Measurements from ENCODE around the gene GK2. TPM values are rescaled to one million over a fixed set of nuclear protein-coding genes. Genes with fewer than 3 reads are reported as not detected.

Gene GK2
- not detected for polyA plus RNA-seq (ENCODE audit: low read depth in 6 of 6)

DNA sequence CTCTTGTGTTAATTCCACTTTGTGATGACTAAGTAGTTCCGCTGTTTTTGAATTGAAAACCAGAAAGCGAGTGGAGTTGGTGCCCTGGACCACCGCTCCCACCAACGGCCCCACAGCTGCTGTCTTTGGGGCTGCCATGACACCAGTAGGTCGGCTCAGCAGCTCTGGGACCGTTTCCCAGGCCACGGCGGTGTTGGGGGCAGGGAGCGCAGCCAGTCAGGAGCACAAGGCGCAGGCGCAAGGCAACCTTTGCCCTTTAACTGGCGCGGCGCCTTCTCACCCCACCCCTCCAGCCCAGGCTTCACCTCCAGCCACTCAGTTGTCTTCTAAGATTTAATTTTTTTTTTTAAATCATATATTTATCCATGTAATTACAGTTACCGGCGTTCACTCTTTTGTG, at the start of gene GK2:
Gene GK2 (minus strand): TSS at position 166 of the 400 bp plus-strand sequence. CDS start 28 bp downstream, at position 138.
- no peak for DNase-seq
- Mint-ChIP-seq H3K4me1 (no peaks in the 10 kb centered on the region), H3K27ac (no peak within 1 kb of the TSS), H3K9me3 (peaks cover 0 to 6% (median 0%) of the 10 kb centered on the region in 7 donors), H3K27me3 (peaks cover 0 to 4% (median 0%) of the 10 kb centered on the region in 3 donors), H3K36me3 (no peaks in the 10 kb centered on the region), H3K4me3 (no peak within 1 kb of the TSS)
- ATAC-seq (ENCODE audit: low read depth in 2 of 2): no peak

DNA sequence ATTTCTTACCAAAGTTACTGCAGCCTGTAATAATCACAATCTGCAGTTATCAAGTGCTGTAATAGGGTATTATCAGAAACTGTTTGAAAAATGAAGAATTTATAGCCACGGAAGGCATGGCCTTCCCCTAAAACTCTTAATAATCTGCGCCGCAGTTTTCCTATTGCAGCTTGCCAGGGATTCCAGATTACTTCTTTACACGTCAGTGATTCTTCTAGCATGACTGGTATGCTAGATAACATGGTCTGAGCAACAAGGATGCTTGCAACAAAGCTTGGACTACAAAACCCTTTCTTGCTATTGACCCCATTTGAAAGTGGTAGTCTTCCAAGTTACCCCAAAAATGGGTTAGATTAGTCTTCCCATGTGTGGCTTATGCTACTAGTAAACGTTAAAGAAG, 47.2 kb upstream of the GK2 start:
- H3K27me3 Mint-ChIP-seq: no peaks in the 10 kb centered on the region
- no peak for DNase-seq
- no peak for ATAC-seq (ENCODE audit: low read depth in 2 of 2)

DNA sequence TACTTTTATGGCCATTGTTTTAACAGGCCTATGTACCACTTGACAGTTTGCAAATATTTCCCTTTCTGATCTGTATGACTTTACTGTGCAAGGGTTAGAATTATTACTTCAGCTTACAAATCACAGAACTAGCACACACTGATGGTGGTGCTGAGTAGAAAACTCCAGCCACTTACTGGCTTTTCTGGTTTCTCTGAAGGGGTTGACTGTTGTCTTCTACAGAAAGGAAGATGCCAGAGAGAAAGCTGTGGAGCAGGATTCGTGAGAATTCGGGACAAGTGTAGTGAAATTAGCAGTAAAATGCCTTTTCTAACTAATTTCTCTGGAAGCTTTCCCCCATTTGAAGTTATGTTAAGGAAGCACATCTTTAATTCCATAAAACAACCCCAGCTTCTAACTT, 46.6 kb upstream of the GK2 start:
- ATAC-seq (ENCODE audit: low read depth in 2 of 2) (no peak), DNase-seq (no peak)
- Mint-ChIP-seq H3K27me3 (no peaks in the 10 kb centered on the region), H3K4me3 (no peak overlapping the region), H3K4me1 (no peaks in the 10 kb centered on the region), H3K9me3 (no peaks in the 10 kb centered on the region), H3K27ac (no peak overlapping the region), H3K36me3 (no peaks in the 10 kb centered on the region)

More for the DNA sequence above, 47.2 kb upstream of the GK2 start:
- Mint-ChIP-seq H3K4me1 (no peaks in the 10 kb centered on the region), H3K27ac (no peak overlapping the region), H3K4me3 (no peak overlapping the region), H3K36me3 (no peaks in the 10 kb centered on the region), H3K9me3 (no peaks in the 10 kb centered on the region)

DNA sequence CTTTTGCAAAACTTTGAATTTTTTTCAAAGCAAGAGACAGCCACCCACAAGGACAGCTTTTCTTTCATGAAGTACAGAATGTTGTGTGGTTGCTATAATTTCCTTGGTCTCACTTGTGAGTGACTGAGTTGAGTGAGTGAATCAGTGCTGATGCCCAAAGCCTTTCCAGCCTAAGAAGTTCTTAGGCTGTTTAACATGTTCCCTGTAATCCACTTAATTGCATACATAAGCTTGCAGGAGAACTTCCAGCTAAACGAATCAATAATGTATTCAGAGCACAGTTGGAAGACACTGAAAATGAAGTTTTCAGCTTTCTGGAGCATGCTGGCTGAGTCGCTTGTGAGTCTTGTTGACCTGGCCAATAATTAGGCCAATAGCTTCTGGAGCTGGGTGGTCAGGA, 42.0 kb upstream of the GK2 start:
- Mint-ChIP-seq H3K4me1 (no peaks in the 10 kb centered on the region), H3K36me3 (no peaks in the 10 kb centered on the region), H3K4me3 (no peak overlapping the region), H3K9me3 (no peaks in the 10 kb centered on the region), H3K27ac (no peak overlapping the region), H3K27me3 (no peaks in the 10 kb centered on the region)
- no peak for DNase-seq
- no peak for ATAC-seq (ENCODE audit: low read depth in 2 of 2)

DNA sequence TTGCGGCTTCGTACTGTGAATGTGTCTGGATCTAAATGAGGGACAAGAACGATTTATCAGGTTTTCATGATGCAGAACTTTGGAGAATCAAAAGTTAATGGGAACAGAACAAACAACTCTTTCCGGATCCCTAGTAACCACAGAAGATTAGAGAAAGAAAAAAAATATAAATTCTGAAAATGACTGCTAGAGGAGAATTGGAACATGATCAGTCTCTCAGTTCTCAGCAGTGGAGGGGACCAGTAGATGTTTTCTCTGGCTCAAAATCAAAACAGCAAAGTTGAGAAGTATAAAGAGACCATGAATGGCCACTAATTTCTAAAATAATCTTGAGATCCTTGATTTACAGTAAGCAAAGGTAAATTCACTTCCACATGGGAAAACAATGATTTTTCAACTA, 38.1 kb upstream of the GK2 start:
- ATAC-seq (ENCODE audit: low read depth in 2 of 2): no peak
- no peak overlapping the region for H3K27ac Mint-ChIP-seq
- H3K4me1 Mint-ChIP-seq: no peaks in the 10 kb centered on the region
- no peak overlapping the region for H3K4me3 Mint-ChIP-seq
- no peak for DNase-seq
- no peaks in the 10 kb centered on the region for H3K36me3 Mint-ChIP-seq
- H3K27me3 Mint-ChIP-seq: no peaks in the 10 kb centered on the region
- no peaks in the 10 kb centered on the region for H3K9me3 Mint-ChIP-seq

DNA sequence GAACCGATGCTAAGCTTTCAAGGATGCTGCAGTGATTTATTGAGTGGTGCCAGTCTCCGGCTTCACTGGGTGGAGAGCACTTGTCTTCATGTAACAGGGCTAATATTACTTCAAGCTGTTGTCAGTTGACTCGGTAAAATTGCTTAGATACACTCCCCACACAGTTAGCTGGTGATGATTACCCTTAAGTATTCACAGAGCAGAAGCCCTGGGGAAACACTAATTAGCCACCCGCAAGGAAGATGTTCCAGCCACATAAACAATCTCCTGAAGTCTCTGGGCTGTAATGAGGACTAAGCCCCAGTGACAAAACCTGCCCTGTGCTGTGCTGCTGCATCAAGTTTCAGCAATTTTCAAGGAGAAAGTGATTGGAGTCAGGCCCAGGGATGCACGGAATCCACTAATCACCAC, 37.3 kb upstream of the GK2 start:
- no peaks in the 10 kb centered on the region for H3K27me3 Mint-ChIP-seq
- H3K9me3 Mint-ChIP-seq: peaks cover 0 to 2% (median 0%) of the 10 kb centered on the region in 7 donors
- no peak overlapping the region for H3K27ac Mint-ChIP-seq
- H3K36me3 Mint-ChIP-seq: no peaks in the 10 kb centered on the region
- no peak for DNase-seq
- H3K4me1 Mint-ChIP-seq: no peaks in the 10 kb centered on the region
- no peak overlapping the region for H3K4me3 Mint-ChIP-seq
- ATAC-seq (ENCODE audit: low read depth in 2 of 2): no peak

DNA sequence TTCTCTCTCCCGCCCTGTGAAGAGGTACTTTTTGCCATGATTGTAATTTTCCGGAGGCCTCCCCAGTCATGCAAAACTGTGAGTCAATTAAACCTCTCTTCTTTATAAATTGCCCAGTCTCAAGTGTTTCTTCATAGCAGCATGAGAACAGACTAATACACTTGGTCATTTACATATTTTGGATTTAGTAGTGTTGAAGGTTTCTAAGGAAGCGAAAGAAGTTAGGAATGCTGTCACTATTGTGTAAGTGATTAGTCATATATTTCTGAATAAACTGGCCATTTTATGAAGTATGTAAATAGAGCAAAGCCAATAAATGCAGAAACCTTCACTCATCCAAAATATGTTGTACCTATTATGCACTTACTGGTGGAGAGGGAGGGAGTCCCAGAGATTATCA, 34.4 kb upstream of the GK2 start:
- DNase-seq (no peak), ATAC-seq (ENCODE audit: low read depth in 2 of 2) (no peak)
- no peak overlapping the region for H3K27ac Mint-ChIP-seq
- H3K27me3 Mint-ChIP-seq: no peaks in the 10 kb centered on the region
- no peaks in the 10 kb centered on the region for H3K36me3 Mint-ChIP-seq
- no peak overlapping the region for H3K4me3 Mint-ChIP-seq
- peaks cover 0 to 9% (median 2%) of the 10 kb centered on the region in 7 donors for H3K9me3 Mint-ChIP-seq
- H3K4me1 Mint-ChIP-seq: no peaks in the 10 kb centered on the region

DNA sequence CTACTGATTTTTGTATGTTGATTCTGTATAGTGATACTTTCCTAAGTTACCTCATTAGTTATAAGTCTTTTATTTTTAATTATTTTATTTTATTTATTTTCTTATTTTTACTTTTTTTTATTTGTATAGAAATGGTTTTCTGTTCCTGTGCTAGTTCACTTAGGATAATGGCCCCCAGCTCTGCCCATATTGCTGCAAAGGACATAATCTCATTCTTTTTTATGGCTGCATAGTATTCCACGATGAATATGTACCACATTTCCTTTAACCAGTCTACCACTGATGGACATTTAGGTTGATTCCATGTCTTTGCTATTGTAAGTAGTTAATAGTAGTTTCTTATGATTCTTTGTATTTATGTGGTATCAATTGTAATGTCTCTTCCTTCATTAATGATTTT, 31.5 kb upstream of the GK2 start:
- Mint-ChIP-seq H3K4me1 (no peaks in the 10 kb centered on the region), H3K36me3 (no peaks in the 10 kb centered on the region), H3K4me3 (no peak overlapping the region), H3K27me3 (no peaks in the 10 kb centered on the region), H3K27ac (no peak overlapping the region), H3K9me3 (peaks cover 0 to 9% (median 2%) of the 10 kb centered on the region in 7 donors)
- ATAC-seq (ENCODE audit: low read depth in 2 of 2): no peak
- DNase-seq: no peak

DNA sequence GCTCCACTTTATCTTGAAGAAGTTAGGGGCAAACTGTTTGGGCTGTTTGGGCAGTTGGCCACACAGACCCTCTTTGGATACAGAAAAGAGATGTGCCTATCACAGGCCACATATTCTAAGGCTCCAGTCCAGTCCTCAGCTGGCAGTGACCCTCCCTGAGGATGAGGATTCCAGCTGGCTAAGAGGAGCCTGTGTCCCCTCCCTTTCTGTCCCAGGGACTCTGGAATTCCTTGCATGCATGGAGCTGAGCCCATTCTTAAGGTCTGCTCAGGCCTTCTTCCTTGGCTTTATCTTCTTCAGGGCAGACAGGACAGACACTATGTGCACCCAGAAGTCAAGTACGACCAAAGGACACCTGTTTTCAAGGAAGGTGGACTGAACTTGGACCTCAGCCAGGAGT, 23.8 kb upstream of the GK2 start:
- peaks cover 0 to 2% (median 0%) of the 10 kb centered on the region in 7 donors for H3K9me3 Mint-ChIP-seq
- no peaks in the 10 kb centered on the region for H3K27me3 Mint-ChIP-seq
- H3K27ac Mint-ChIP-seq: no peak overlapping the region
- ATAC-seq (ENCODE audit: low read depth in 2 of 2): no peak
- no peak overlapping the region for H3K4me3 Mint-ChIP-seq
- no peaks in the 10 kb centered on the region for H3K4me1 Mint-ChIP-seq
- no peak for DNase-seq
- no peaks in the 10 kb centered on the region for H3K36me3 Mint-ChIP-seq

DNA sequence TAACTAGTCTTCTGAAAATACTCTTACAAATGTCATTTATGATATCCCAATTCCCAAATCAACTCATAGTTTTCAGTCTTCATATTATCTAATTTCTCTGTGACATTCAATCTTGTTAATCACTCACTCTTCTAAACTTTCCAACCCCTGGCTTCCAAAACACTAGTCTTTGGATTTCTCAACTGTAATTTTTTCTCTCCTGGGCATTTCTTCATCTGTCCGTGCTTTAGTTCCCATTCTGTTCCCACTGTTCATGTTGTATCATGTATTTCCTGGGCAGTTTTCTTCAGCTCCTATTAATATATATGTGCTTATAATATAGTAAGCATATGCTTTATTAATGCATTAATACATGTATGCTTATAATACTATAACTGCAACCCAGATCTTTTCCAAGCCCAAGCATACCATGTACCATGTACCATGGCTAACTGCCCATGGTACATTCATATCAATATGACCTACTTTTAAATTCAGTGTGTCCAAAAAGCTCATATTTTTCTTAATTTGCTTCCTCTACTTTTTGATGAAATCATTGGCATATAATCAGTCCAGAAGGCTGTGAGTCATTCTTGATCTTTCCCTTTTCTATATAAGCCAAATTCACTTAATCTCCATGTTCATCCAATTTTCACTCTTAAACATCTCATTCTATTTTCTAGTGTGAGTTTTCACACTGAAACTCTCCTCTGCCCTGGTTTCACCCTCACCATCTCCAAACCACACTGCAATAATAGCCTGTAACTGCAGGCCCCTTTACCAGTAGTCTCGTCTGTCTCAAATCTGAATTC, 21.3 kb upstream of the GK2 start:
- Mint-ChIP-seq H3K36me3 (no peaks in the 10 kb centered on the region), H3K4me1 (no peaks in the 10 kb centered on the region), H3K27ac (no peak overlapping the region), H3K27me3 (no peaks in the 10 kb centered on the region), H3K9me3 (peaks cover 0 to 2% (median 0%) of the 10 kb centered on the region in 7 donors), H3K4me3 (no peak overlapping the region)
- DNase-seq (no peak), ATAC-seq (ENCODE audit: low read depth in 2 of 2) (no peak)

DNA sequence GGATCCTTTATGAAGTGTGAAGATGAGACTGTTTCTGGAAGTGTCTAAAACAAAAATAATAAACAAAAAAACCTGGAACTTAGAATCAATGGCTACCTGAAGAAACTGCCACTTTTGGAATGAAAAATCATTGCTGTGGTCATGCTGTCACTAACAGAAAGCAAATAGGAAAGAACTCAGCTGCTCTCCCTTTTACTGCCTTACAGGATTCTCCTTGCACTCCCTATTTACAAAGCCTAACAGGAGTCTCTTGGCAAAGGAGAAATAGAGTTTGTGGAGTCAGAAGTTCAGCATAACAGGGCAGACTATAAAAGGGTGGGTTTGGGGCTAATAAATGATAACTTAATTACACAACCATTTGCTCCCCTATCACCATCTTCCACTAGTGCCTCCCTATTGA, 19.0 kb upstream of the GK2 start:
- ATAC-seq (ENCODE audit: low read depth in 2 of 2): no peak
- H3K9me3 Mint-ChIP-seq: no peaks in the 10 kb centered on the region

DNA sequence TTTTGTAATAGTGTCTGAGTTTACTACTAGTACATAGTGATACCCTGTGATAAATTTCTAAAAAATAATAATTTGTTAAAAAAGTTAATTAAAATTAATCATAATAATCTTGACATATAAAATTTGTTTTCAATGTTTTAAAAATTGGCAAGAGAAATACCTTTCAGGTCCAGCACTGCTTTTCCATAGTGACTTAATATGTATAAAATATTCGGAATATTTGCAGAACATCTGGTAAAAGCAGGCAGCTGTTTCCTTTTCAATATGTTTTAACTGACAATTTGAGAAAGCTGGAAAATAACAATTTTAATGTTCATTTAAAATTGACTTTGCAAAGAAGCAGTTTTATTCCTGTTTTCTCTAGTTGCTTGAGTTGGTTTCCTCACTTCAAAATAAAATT, 17.6 kb upstream of the GK2 start:
- Mint-ChIP-seq H3K27me3 (peaks cover 0 to 4% (median 0%) of the 10 kb centered on the region in 3 donors), H3K4me1 (no peaks in the 10 kb centered on the region), H3K27ac (no peak overlapping the region), H3K9me3 (peaks cover 0 to 8% (median 2%) of the 10 kb centered on the region in 7 donors), H3K4me3 (no peak overlapping the region), H3K36me3 (no peaks in the 10 kb centered on the region)
- no peak for ATAC-seq (ENCODE audit: low read depth in 2 of 2)
- no peak for DNase-seq

More for the DNA sequence above, 19.0 kb upstream of the GK2 start:
- H3K4me1 Mint-ChIP-seq: no peaks in the 10 kb centered on the region
- DNase-seq: no peak
- H3K27ac Mint-ChIP-seq: no peak overlapping the region
- no peak overlapping the region for H3K4me3 Mint-ChIP-seq
- no peaks in the 10 kb centered on the region for H3K36me3 Mint-ChIP-seq
- H3K27me3 Mint-ChIP-seq: no peaks in the 10 kb centered on the region

DNA sequence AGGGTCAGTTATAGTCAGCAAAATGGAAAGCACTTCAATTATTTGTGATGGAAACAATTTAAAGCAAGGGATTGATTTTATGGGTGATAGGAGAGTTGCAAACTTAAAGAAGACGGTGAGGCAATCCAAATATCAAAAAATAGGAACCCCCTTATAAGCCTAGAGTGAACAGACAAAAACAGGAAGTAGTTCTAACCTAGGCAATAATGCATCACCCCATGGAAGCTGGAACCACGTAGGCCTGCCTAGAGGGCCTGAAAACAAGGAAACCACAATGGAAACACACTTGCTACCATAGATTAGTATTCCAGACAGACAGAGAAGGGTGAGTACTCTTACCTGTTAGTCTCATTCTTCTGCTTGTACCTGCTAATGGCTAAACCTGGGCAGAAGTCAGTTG, 13.5 kb upstream of the GK2 start:
- no peaks in the 10 kb centered on the region for H3K36me3 Mint-ChIP-seq
- no peak overlapping the region for H3K27ac Mint-ChIP-seq
- no peak for DNase-seq
- H3K9me3 Mint-ChIP-seq: peaks cover 4 to 32% (median 9%) of the 10 kb centered on the region in 7 donors
- ATAC-seq (ENCODE audit: low read depth in 2 of 2): no peak
- peaks cover 0 to 4% (median 0%) of the 10 kb centered on the region in 3 donors for H3K27me3 Mint-ChIP-seq
- no peaks in the 10 kb centered on the region for H3K4me1 Mint-ChIP-seq
- no peak overlapping the region for H3K4me3 Mint-ChIP-seq

DNA sequence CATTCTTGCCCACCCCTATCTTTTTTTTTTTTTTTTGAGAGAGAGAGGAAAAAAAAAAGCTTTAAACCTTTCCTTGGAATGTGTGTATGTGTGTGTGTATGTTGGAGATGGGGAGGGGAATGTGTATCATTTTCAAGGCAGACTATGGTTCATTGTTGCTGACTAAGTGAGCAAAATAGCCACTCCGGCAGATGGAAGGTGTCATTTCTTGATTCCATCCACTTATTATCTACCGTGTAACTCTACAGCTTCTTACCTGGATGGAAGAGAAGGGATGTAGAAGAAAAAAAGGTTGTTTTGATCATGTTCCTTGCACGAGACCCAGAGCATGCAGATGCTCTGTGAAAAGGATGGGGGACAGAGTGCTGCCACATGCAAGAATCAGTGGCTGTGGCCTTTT, 5.9 kb upstream of the GK2 start:
- no peak overlapping the region for H3K27ac Mint-ChIP-seq
- H3K9me3 Mint-ChIP-seq: peaks cover 0 to 8% (median 1%) of the 10 kb centered on the region in 7 donors
- H3K36me3 Mint-ChIP-seq: no peaks in the 10 kb centered on the region
- no peaks in the 10 kb centered on the region for H3K4me1 Mint-ChIP-seq
- DNase-seq (no peak), ATAC-seq (ENCODE audit: low read depth in 2 of 2) (no peak)
- H3K4me3 Mint-ChIP-seq: no peak overlapping the region
- no peaks in the 10 kb centered on the region for H3K27me3 Mint-ChIP-seq

All from naive B cell (primary cell).